Measurements from ENCODE around the gene IRAK2.
"Not testable (repeated sequence)": the region's sequence is repeated elsewhere in the genome, so short reads cannot be mapped to it uniquely, and the experiment has no call there.

IRAK2 gene

GRCh38 chr3:10150987-10151386 is 13.7 kb upstream of the IRAK2 start:
- Mint-ChIP-seq H3K9me3 (no peaks in the 10 kb centered on the region), H3K27me3 (no peaks in the 10 kb centered on the region), H3K36me3 (ENCODE audit: low read depth) (peaks cover 66% of the 10 kb centered on the region), H3K27ac (peak overlapping the region; percentile 45), H3K4me3 (no peak overlapping the region), H3K4me1 (ENCODE audit: low read depth) (peaks cover 10% of the 10 kb centered on the region)

DNA sequence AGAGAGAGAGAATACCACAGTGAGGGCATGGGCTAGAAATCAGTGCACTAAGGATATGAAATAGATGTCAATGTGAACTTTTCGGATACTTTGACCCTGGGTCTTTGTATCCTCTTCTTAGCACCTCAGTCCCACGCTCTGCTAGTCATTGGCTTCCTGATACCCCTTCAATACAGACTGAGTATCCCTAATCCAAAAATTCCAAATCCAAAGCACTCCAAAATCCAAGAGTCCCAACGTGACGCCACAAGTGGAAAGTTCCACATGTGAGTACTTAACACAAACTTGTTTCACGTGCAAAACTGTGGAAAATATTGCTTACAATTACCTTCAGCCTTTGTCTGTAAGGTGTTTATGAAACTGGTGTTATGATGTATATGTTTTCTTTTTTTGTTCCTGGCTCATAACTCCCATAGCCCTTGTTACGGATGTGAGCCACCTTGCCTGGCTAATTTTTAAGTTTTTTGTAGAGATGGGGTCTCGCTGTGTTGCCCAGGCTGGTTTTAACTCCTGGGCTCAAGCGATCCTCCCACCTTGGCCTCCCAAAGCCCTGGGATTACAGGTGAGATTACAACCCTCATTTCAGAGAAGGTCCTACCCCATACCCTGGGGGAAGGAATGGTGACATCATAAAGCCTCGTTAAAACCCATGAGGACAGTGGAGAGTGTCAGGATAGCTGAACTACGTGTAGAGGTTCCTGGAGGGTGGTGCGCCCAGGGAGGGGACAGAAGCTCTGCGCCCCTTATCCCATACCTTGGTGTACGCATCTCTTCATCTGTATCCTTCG is 10.2 kb upstream of the IRAK2 start:
- Mint-ChIP-seq H3K36me3 (ENCODE audit: low read depth) (peaks cover 54% of the 10 kb centered on the region), H3K27ac (peak overlapping the region; percentile 26), H3K4me1 (ENCODE audit: low read depth) (no peaks in the 10 kb centered on the region)

GRCh38 chr3:10155123-10155472 is 9.6 kb upstream of the IRAK2 start:
- peaks cover 49% of the 10 kb centered on the region for H3K36me3 Mint-ChIP-seq (ENCODE audit: low read depth)
- no peaks in the 10 kb centered on the region for H3K27me3 Mint-ChIP-seq
- peak overlapping the region; percentile 26 for H3K27ac Mint-ChIP-seq
- no peaks in the 10 kb centered on the region for H3K9me3 Mint-ChIP-seq
- no peak overlapping the region for H3K4me3 Mint-ChIP-seq
- H3K4me1 Mint-ChIP-seq (ENCODE audit: low read depth) = no peaks in the 10 kb centered on the region

More for the DNA sequence above, 10.2 kb upstream of the IRAK2 start:
- no peaks in the 10 kb centered on the region for H3K27me3 Mint-ChIP-seq
- H3K4me3 Mint-ChIP-seq = no peak overlapping the region
- H3K9me3 Mint-ChIP-seq = no peaks in the 10 kb centered on the region

DNA sequence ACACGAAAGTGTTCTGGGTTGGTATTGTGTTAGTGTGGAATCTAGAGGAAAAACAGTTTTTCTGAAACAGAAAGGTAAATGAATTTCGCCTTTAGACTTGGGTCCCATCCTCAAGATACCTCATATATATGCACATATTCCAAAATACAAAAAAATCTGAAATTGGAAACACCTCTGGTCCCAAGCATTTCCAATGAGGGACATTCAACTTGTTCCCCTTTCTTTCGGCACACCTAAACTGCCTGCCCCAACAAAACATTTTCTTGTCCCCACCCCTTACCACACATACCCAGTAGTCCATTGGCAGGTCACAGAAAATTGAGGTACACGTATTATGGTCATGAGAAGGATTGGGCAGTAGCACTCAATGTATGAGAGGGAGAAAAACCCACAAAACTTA is 9.1 kb upstream of the IRAK2 start:
- Mint-ChIP-seq H3K27me3 (no peaks in the 10 kb centered on the region), H3K9me3 (no peaks in the 10 kb centered on the region), H3K4me3 (no peak overlapping the region), H3K36me3 (ENCODE audit: low read depth) (peaks cover 43% of the 10 kb centered on the region), H3K27ac (no peak overlapping the region), H3K4me1 (ENCODE audit: low read depth) (no peaks in the 10 kb centered on the region)

DNA sequence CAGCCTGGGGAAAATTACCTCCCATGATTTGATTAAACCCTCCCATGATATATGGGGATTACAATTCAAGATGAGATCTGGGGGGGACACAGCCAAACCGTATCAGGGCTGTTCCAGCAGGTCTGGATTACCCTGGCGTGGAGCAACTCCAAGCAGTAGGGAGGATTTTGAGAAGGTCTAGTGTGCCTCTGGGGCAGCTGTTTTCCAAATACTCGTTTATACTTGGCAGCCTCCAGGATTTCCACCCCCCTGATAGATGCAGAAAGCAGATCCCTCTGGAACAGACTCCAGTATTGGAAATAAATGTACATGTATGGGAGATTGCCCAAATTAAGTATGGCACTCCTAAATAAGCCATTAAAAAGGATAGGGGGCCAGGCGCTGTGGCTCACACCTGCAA is 7.7 kb upstream of the IRAK2 start:
- Mint-ChIP-seq H3K9me3 (no peaks in the 10 kb centered on the region), H3K27me3 (no peaks in the 10 kb centered on the region), H3K36me3 (ENCODE audit: low read depth) (peaks cover 29% of the 10 kb centered on the region), H3K4me3 (no peak overlapping the region), H3K4me1 (ENCODE audit: low read depth) (no peaks in the 10 kb centered on the region), H3K27ac (no peak overlapping the region)

GRCh38 chr3:10158555-10158954 is 6.2 kb upstream of the IRAK2 start:
- not testable (repeated sequence) for H3K9me3 Mint-ChIP-seq; H3K4me1 Mint-ChIP-seq (ENCODE audit: low read depth); H3K4me3 Mint-ChIP-seq; H3K27ac Mint-ChIP-seq; H3K27me3 Mint-ChIP-seq
- peaks cover 18% of the 10 kb centered on the region for H3K36me3 Mint-ChIP-seq (ENCODE audit: low read depth)

DNA sequence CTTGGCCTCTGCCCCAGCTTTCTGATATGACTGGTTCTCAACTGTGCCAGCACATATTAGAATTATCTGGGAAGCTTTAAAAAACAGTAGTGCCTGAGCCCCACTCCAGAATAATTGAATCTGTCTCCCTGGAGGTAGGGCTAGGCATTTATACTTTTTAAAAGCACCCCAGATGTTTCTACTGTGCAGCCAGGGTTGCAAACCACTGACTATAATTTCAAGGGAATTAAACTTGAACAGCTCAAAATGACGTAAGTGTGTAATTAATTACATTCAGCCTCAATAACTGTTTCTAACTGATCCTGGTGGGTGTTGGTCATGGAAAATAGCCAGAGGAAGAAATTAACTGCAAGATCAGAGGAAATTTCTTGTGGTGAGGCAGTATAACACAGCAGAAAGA is 4.4 kb upstream of the IRAK2 start:
- H3K4me1 Mint-ChIP-seq (ENCODE audit: low read depth) = peaks cover 3% of the 10 kb centered on the region
- no peak overlapping the region for H3K4me3 Mint-ChIP-seq
- H3K27ac Mint-ChIP-seq = no peak overlapping the region
- no peaks in the 10 kb centered on the region for H3K9me3 Mint-ChIP-seq
- peaks cover 7% of the 10 kb centered on the region for H3K36me3 Mint-ChIP-seq (ENCODE audit: low read depth)
- H3K27me3 Mint-ChIP-seq = no peaks in the 10 kb centered on the region

GRCh38 chr3:10160925-10161324 is 3.8 kb upstream of the IRAK2 start:
- no peaks in the 10 kb centered on the region for H3K9me3 Mint-ChIP-seq
- no peaks in the 10 kb centered on the region for H3K27me3 Mint-ChIP-seq
- H3K27ac Mint-ChIP-seq = no peak overlapping the region
- H3K36me3 Mint-ChIP-seq (ENCODE audit: low read depth) = peaks cover 2% of the 10 kb centered on the region
- H3K4me3 Mint-ChIP-seq = no peak overlapping the region
- H3K4me1 Mint-ChIP-seq (ENCODE audit: low read depth) = peaks cover 6% of the 10 kb centered on the region

DNA sequence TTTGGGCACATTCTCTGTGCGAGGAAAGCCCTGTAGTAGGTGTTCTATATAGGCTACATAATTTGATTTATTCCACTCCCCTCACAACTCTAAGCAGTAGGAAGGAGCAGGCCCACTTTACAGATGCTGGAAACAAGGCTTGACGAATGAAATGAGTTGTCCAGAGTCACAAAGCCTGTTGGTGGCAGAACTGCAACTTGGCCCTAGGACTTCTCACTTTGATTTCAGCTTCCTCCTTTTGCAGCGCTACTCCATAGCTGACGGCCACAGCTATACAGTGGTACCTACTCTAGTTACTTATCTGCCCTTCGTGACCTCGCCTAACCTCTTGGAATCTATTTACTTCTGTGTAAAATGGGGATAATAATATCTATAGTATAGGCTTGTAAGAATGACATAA is 2.5 kb upstream of the IRAK2 start:
- Mint-ChIP-seq H3K27me3 (no peaks in the 10 kb centered on the region), H3K27ac (no peak overlapping the region), H3K9me3 (no peaks in the 10 kb centered on the region), H3K4me1 (ENCODE audit: low read depth) (peaks cover 18% of the 10 kb centered on the region), H3K36me3 (ENCODE audit: low read depth) (peaks cover 3% of the 10 kb centered on the region), H3K4me3 (no peak overlapping the region)

GRCh38 chr3:10164201-10164545 is 546 bp upstream of the IRAK2 start:
- not testable (repeated sequence) for H3K27ac Mint-ChIP-seq
- H3K4me3 Mint-ChIP-seq = peak overlapping the region; percentile 73

GRCh38 chr3:10166213-10166604 is 1.5 kb downstream of the IRAK2 start:
- Mint-ChIP-seq H3K4me3 (peak overlapping the region; percentile 48), H3K4me1 (ENCODE audit: low read depth) (peaks cover 27% of the 10 kb centered on the region), H3K27me3 (no peaks in the 10 kb centered on the region), H3K36me3 (ENCODE audit: low read depth) (peaks cover 15% of the 10 kb centered on the region), H3K9me3 (peaks cover 5% of the 10 kb centered on the region), H3K27ac (no peak overlapping the region)

More at GRCh38 chr3:10164201-10164545, 546 bp upstream of the IRAK2 start:
- peaks cover 27% of the 10 kb centered on the region for H3K4me1 Mint-ChIP-seq (ENCODE audit: low read depth)
- peaks cover 12% of the 10 kb centered on the region for H3K36me3 Mint-ChIP-seq (ENCODE audit: low read depth)
- H3K27me3 Mint-ChIP-seq, H3K9me3 Mint-ChIP-seq: not testable (repeated sequence)

GRCh38 chr3:10169000-10169496 is 4.3 kb downstream of the IRAK2 start:
- no peak overlapping the region for H3K4me3 Mint-ChIP-seq
- H3K36me3 Mint-ChIP-seq (ENCODE audit: low read depth) = peaks cover 15% of the 10 kb centered on the region
- H3K4me1 Mint-ChIP-seq (ENCODE audit: low read depth) = peaks cover 37% of the 10 kb centered on the region
- peaks cover 5% of the 10 kb centered on the region for H3K9me3 Mint-ChIP-seq
- no peak overlapping the region for H3K27ac Mint-ChIP-seq
- H3K27me3 Mint-ChIP-seq = no peaks in the 10 kb centered on the region

- no peak overlapping the region for H3K4me3 Mint-ChIP-seq
- H3K36me3 Mint-ChIP-seq (ENCODE audit: low read depth) = peaks cover 15% of the 10 kb centered on the region
- H3K27me3 Mint-ChIP-seq = no peaks in the 10 kb centered on the region
- H3K9me3 Mint-ChIP-seq = peaks cover 5% of the 10 kb centered on the region
- no peak overlapping the region for H3K27ac Mint-ChIP-seq
- peaks cover 37% of the 10 kb centered on the region for H3K4me1 Mint-ChIP-seq (ENCODE audit: low read depth)
These were observed 6.3 kb downstream of the IRAK2 start for GRCh38 chr3:10170915-10171478.

GRCh38 chr3:10173095-10173925 is 8.6 kb downstream of the IRAK2 start:
- H3K4me1 Mint-ChIP-seq (ENCODE audit: low read depth) = peaks cover 24% of the 10 kb centered on the region

GRCh38 chr3:10173926-10174435 is 9.3 kb downstream of the IRAK2 start:
- Mint-ChIP-seq H3K27ac (peak overlapping the region; percentile 83), H3K4me1 (ENCODE audit: low read depth) (peaks cover 18% of the 10 kb centered on the region), H3K36me3 (ENCODE audit: low read depth) (peaks cover 5% of the 10 kb centered on the region), H3K4me3 (no peak overlapping the region), H3K9me3 (peaks cover 1% of the 10 kb centered on the region), H3K27me3 (no peaks in the 10 kb centered on the region)

More at GRCh38 chr3:10173095-10173925, 8.6 kb downstream of the IRAK2 start:
- Mint-ChIP-seq H3K36me3 (ENCODE audit: low read depth) (peaks cover 12% of the 10 kb centered on the region), H3K9me3 (peaks cover 5% of the 10 kb centered on the region), H3K4me3 (no peak overlapping the region), H3K27ac (peak overlapping the region; percentile 83), H3K27me3 (no peaks in the 10 kb centered on the region)

All from stimulated activated naive CD8-positive, alpha-beta T cell treated with anti-CD3 and anti-CD28 coated beads, Interleukin-15, Interleukin-2, amounts not matched to agents 100 ng/mL and 50 ng/mL, for 24 hours (primary cell).